ENCODE measurements around the gene CCDC160.
"Not testable (repeated sequence)": the region's sequence is repeated elsewhere in the genome, so short reads cannot be mapped to it uniquely, and the experiment has no call there.

The CCDC160 gene

DNA sequence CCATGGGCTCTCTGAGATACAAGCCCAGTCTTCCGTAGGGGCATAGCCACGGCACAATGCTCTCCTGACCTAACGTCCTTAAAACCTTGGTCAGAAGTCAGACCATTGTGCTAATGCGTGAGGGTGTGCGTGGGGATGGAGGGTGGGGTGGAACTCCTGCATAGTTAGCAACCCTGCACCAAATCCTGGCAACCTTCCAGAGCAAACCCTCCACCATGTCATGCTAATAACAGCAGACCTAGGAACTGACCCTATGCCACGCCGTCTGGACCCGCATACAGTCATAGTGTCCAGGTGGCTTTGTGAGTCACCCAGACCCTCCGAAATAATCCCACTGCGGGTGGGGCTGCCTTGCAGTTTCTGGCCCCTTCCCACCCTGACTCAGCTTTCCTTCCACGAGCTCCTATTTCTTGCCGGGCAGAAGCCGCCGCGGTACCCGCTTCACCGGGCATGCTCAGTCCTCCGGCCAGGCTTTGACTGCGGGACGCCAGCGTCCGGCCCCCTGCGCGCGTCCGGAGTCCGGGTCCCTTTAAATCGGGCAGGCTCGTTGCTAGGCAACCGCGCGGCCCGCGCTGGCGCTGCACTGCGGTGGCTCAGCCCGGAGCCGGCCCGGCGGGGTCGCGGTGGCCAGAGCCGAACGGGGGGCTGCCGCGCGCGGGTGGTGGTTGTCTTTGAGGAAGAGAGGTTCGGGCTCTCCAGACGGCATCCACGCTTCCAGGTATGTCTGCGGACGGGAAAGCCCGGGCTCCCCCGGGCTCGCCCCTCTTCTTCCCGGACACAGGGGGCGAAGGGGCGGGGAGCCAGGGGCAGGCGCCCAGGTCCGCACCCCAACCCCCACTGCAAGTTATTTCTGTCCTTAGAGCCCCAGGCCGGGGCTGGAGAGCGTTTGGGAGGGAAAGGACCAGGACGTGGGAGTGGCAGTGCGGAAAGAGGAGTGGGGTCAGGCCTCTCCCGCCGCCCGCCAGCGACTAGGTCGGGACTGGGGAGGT is at the start of gene CCDC160:
Gene CCDC160 (plus strand): TSS at position 557 of the 989 bp plus-strand sequence. CDS start 7,619 bp downstream, outside the sequence.
- no peak for DNase-seq

DNA sequence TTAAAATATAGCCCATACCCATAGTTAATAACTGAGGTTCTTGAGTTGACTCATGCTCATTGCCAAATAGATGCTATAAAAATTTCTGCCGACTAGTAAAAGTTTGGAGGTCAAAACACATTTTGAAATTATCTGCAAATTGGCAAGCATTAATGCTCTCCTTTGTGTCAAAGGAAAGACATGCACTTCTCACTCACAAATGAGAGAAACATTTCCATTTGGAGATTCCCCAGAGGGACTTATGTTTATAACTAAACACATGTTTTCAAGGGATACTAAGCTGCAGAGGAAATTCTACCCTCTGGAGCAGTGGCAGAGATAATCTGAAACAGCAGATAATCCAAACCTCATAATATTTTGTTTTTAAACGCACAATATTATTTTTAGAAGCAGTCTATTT is 45.7 kb upstream of the CCDC160 start:
- DNase-seq: no peak

- no peak for DNase-seq
Measured at GRCh38 chrX:134194915-134195314, 42.1 kb upstream of the CCDC160 start.

DNA sequence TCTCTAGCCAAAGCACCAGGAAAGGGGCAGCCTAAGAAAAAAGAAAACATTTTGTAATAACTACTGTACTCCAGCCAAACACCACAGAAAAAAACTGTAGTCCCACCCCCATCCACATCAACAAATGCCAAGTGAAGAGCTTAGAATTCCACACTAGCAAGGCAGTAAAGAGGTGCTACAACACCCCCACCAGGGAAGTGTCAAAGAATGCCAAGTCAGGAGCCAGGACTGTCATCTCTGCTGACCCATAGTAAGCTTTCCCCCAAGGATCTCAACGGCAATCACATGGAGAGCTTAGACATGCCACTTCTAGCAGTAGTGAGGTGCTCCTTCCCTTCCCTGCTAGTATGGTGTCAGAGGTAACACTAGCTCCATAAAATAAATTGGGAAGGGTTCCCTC is 34.4 kb upstream of the CCDC160 start:
- DNase-seq: no peak

GRCh38 chrX:134206221-134206620 is 30.8 kb upstream of the CCDC160 start:
- no peak for DNase-seq

DNA sequence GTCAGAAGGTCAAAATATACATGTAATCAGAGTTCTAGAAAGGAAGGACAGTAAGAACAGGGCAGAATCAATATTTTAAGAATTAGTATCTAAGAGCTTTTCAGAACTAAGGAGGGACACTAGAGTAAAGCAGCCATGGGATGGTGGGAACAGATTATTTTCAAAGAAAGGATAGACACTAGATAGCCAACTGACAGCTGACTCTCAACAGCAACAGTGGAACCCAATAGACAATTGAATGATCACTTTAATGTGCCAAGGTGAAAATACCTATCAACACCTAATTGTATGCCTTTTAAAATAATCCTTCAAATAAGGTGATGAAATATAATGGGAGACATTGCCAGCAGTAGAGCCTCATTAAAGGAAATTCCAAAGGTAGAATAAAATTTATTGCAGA is 26.5 kb upstream of the CCDC160 start:
- no peak for DNase-seq

DNA sequence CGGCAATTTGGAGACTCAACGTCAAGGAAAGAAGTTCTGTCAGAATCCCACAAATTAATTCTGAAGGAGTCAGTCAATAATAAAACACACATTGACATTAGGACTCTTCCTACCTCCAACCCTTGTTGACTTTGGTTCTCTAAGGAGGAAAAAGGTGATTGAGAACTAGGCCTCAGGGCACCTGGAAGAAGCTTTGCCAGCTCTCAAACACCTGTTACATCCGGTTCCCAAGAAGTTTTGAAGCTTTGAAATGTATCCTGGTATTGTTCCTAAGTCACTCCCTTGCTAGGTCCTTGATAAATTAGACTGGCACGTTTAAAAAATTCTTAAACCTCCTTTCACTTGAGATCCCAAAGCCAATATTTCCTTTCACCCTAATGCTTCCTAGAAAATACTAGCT is 1.7 kb upstream of the CCDC160 start:
- DNase-seq: no peak

DNA sequence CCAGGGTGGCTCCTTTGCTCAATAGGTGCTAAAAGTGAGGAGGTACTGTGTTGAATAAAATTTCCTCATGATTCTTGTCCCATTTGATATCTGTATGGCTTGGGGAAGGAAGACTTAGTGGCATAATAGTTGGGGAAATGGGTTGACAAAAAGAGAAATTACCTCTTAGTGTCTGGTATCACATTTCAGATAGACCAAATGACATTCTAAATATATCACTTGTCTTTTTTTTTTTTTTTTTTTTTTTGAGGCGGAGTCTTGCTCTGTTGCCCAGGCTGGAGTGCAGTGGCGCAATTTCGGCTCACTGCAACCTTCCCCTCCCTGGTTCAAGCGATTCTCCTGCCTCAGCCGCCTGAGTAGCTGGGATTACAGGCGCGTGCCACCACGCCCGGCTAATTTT is 1.2 kb downstream of the CCDC160 start:
- not testable (repeated sequence) for DNase-seq

DNA sequence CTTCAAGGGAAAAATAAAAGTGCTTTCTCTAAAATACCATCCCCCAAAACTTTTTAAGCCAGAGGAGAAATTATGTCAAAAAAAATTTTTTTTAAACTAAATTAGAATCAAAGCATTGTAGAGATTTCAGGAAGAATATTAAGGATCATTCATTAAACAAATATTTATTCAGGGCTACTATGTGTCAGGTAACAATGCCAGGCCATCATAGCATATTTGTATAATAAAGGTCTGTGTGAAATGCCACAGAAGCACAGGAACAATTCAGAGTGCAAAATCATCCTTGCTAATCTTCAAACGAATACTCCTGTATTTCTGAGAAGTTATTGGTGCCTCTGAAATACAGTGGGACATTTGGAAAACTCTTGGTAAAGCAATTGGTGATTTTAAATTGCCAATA is 2.0 kb downstream of the CCDC160 start:
- no peak for DNase-seq

DNA sequence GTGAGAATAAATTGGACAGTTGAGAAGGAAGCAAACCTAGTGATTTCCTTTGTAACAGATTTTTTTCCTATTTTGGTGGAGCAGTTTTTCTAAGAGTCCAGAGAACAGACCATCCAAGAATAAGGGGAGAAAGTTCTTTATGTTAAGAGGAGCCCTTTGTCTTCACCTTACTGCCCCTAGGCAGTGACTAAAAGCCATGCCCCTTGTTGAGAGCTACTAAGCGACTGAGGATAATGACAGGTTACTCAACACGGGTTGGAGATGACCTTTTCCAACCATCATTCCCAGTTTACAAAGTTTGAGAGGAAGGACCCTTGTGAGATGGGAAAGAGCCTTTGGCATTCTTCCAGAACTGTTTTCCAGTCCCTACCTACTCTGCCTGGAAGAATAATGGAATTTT is 3.2 kb downstream of the CCDC160 start:
- DNase-seq: no peak

- DNase-seq: no peak
Measured at GRCh38 chrX:134241960-134242619, 5.1 kb downstream of the CCDC160 start.

GRCh38 chrX:134244043-134244442 is 7.1 kb downstream of the CCDC160 start:
- no peak for DNase-seq

DNA sequence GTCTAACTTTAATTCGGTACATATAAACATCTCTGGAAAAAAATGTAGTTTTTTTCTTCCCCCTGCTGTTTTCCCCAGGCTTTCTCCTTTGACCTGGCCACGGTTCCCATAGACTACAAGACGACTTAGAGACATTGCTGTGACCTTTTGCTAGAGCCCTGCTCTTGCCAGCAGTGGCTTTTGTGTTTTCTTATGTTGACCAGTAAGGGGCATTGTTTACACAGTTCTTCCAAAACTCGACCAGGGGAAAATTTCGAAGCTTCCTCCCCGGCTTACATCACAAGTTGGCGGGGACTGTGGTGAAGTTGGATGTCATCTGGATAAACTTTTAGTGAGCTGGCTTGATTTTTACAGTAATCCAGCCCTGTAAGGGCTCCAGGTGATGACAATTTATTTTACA is 9.3 kb downstream of the CCDC160 start:
- no peak for DNase-seq

- no peak for DNase-seq
Measured at GRCh38 chrX:134247492-134247891, 10.5 kb downstream of the CCDC160 start.

- no peak for DNase-seq
Measured at GRCh38 chrX:134249241-134249640, 12.3 kb downstream of the CCDC160 start.

GRCh38 chrX:134251241-134251640 is 14.3 kb downstream of the CCDC160 start:
- DNase-seq: no peak

- no peak for DNase-seq
Measured at GRCh38 chrX:134254511-134254910, 17.5 kb downstream of the CCDC160 start.

- no peak for DNase-seq
Measured at GRCh38 chrX:134255555-134255954, 18.6 kb downstream of the CCDC160 start.

GRCh38 chrX:134256684-134257083 is 19.7 kb downstream of the CCDC160 start:
- DNase-seq: no peak

DNA sequence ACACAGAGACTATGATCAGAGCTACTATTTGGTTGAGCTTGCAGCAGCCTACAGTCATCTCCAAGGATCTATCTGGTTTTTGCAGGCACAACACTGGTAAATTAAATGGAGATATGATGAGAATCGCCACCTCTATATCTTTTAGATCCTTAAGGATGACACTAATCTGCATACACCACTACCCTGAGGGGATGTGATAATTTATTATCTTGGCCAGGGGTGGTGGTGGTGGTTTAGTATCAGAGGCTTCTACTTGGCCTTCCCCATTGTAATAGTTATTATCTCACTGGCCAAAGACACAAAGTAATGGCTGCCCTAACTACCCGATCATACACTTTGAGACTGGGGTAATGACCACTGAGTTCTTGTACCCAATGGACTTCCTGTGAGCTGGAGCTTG is 21.2 kb downstream of the CCDC160 start:
- no peak for DNase-seq

DNA sequence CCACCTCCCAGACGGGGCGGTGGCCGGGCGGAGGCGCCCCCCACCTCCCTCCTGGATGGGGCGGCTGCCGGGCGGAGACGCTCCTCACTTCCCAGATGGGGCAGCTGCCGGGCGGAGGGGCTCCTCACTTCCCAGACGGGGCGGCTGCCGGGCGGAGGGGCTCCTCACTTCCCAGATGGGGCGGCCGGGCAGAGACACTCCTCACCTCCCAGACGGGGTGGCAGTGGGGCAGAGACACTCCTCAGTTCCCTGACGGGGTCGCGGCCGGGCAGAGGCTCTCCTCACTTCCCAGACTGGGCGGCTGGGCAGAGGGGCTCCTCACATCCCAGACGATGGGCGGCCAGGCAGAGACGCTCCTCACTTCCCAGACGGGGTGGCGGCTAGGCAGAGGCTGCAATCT is 49.0 kb downstream of the CCDC160 start:
- not testable (repeated sequence) for DNase-seq

GRCh38 chrX:134287346-134287745 is 50.4 kb downstream of the CCDC160 start:
- no peak for DNase-seq

- no peak for DNase-seq
Measured at GRCh38 chrX:134294548-134294947, 57.6 kb downstream of the CCDC160 start.
